OCI-LY3 (cell line): ENCODE data around the gene NSD1.

ENCODE experiments used
- H2AFZ ChIP-seq: fragments of 200-600, 300-600 bp; shearing (Covaris generic); 2 replicates; pipeline ENCODE4 v1.6.0; 2014; ENCODE audit warnings: antibody characterized with exemption, low read depth, low read length
- H3K27ac ChIP-seq: fragments of 200-600, 300-600 bp; sonication (generic); 2 replicates; pipeline ENCODE4 v1.5.1; 2014; ENCODE audit warnings: mild to moderate bottlenecking, low read length, moderate library complexity, mixed read lengths
- H3K27me3 ChIP-seq: fragments of 200-600, 300-600 bp; sonication (generic); 2 replicates; pipeline ENCODE4 v1.6.1; 2014; ENCODE audit warnings: low read depth, low read length, mixed read lengths
- H3K36me3 ChIP-seq: fragments of 200-600, 300-600 bp; sonication (generic); replicated peaks from 2 replicates; pipeline ENCODE3; 2014; ENCODE audit warnings: low read depth, low read length, mixed read lengths
- H3K4me1 ChIP-seq: fragments of 300-600, 200-600 bp; sonication (generic); 2 replicates; pipeline ENCODE4 v1.6.1; 2014; ENCODE audit warnings: low read length, mixed read lengths
- H3K4me2 ChIP-seq: fragments of 200-600, 300-600 bp; sonication (generic); 2 replicates; pipeline ENCODE4 v1.6.1; 2014; ENCODE audit warnings: low read length, mixed read lengths
- H3K4me3 ChIP-seq: fragments of 300-600, 200-600 bp; sonication (generic); 2 replicates; pipeline ENCODE4 v1.5.1; 2014; ENCODE audit warnings: antibody characterized with exemption, mild to moderate bottlenecking, low read length, moderate library complexity
- H3K79me2 ChIP-seq: fragments of 300-600, 200-600 bp; shearing (Covaris generic); 2 replicates; pipeline ENCODE4 v1.6.1; 2014; ENCODE audit warnings: mild to moderate bottlenecking, low read length, mixed read lengths
- H3K9ac ChIP-seq: fragments of 300-600, 200-600 bp; shearing (Covaris generic); 2 replicates; pipeline ENCODE4 v1.6.0; 2014; ENCODE audit warnings: mild to moderate bottlenecking, low read length, moderate library complexity
- H3K9me3 ChIP-seq: fragments of 200-600, 300-600 bp; shearing (Covaris generic); 2 replicates; pipeline ENCODE4 v1.6.1; 2014; ENCODE audit warnings: low read length, mixed read lengths; ENCODE audit not compliant: insufficient read depth
- H4K20me1 ChIP-seq: fragments of 200-600, 300-600 bp; sonication (generic); 2 replicates; pipeline ENCODE4 v1.6.1; 2016; ENCODE audit warnings: low read length, mixed read lengths; ENCODE audit not compliant: insufficient read depth
- EZH2phosphoT487 ChIP-seq: fragments of 200-600 bp; shearing (Covaris generic); IDR thresholded peaks from 2 replicates; pipeline ENCODE4 v1.6.1; 2018; ENCODE audit warnings: antibody characterized with exemption, mixed run types, low read depth
- TF ChIP-seq, protein P1 (sequence below): fragments of 200-600, 300-600 bp; sonication (generic); IDR thresholded peaks from 2 replicates; pipeline ENCODE4 v1.5.1; 2014; ENCODE audit warnings: antibody characterized with exemption, low read length, low read depth

NSD1 gene

DNA sequence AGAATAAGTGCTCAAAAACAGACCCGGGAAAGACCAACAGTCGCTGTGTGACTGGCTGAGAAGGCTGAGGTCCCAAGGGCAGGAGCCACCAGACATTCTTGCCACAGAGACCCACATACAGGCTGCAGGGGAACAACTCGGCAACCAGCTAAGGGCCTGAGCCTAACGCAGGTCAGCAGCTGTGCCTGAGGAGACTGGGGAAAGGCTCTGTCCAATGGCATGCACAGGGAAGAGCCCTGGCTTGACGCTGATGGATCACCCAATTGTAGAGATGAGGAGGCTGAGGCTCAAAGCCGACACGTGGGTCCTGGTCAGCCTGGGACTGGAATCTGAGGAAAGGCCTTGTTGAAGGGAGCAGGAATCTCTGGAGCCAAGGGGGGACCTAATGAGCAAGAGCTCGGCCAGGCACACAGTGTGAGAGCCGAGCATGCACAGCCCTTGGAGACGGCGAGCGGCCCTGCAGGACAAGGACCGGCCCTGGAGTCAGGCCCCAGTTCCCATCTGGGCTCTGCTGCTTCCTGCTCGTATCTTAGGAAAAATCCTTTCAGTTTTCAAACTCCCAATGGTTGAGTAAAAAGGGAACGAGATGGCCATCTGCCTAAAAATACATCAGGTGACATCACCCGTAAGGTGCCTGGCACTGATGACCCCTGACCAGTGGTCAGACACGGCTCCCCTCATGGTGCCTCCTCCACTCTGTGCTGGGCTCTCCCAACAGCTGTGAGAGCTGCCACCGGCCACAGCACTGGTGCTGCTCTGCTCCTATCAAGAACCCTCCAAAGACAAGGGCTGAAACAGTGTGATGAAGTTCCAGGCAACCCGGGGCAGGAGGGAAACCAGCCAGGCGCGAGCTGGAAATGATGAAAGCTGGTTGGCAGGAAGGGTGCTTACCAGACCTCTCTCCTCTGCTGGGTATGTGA lies 201.5 kb downstream of the NSD1 start:
- Histone ChIP-seq H3K27me3 (no peaks in the 10 kb centered on the region), H3K27ac (no peak overlapping the region), H3K4me2 (no peak overlapping the region), H3K9ac (no peak overlapping the region), H3K36me3 (peaks cover 56% of the 10 kb centered on the region), H3K4me1 (no peaks in the 10 kb centered on the region), H2AFZ (no peak overlapping the region), H4K20me1 (0 out of 2 replicates have a peak, but pooled peaks cover 3% of the 10 kb centered on the region), H3K79me2 (peaks cover 8% of the 10 kb centered on the region; the same call in 1 of the 2 replicates), H3K9me3 (no peaks in the 10 kb centered on the region), H3K4me3 (no peak overlapping the region)
- TF ChIP-seq EZH2phosphoT487, result no peak
- TF ChIP-seq, protein P1, sequence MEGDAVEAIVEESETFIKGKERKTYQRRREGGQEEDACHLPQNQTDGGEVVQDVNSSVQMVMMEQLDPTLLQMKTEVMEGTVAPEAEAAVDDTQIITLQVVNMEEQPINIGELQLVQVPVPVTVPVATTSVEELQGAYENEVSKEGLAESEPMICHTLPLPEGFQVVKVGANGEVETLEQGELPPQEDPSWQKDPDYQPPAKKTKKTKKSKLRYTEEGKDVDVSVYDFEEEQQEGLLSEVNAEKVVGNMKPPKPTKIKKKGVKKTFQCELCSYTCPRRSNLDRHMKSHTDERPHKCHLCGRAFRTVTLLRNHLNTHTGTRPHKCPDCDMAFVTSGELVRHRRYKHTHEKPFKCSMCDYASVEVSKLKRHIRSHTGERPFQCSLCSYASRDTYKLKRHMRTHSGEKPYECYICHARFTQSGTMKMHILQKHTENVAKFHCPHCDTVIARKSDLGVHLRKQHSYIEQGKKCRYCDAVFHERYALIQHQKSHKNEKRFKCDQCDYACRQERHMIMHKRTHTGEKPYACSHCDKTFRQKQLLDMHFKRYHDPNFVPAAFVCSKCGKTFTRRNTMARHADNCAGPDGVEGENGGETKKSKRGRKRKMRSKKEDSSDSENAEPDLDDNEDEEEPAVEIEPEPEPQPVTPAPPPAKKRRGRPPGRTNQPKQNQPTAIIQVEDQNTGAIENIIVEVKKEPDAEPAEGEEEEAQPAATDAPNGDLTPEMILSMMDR, result no peak

GRCh38 chr5:177335701-177336065 lies 202.1 kb downstream of the NSD1 start:
- Histone ChIP-seq H3K36me3 (peaks cover 56% of the 10 kb centered on the region), H2AFZ (no peak overlapping the region), H3K79me2 (peaks cover 8% of the 10 kb centered on the region; the same call in 1 of the 2 replicates), H3K9ac (no peak overlapping the region), H3K9me3 (no peaks in the 10 kb centered on the region), H3K27me3 (no peaks in the 10 kb centered on the region), H3K4me1 (no peaks in the 10 kb centered on the region), H3K4me3 (no peak overlapping the region), H3K4me2 (no peak overlapping the region), H3K27ac (no peak overlapping the region), H4K20me1 (0 out of 2 replicates have a peak, but pooled peaks cover 3% of the 10 kb centered on the region)
- TF ChIP-seq, protein P1, result no peak
- no peak for TF ChIP-seq EZH2phosphoT487

DNA sequence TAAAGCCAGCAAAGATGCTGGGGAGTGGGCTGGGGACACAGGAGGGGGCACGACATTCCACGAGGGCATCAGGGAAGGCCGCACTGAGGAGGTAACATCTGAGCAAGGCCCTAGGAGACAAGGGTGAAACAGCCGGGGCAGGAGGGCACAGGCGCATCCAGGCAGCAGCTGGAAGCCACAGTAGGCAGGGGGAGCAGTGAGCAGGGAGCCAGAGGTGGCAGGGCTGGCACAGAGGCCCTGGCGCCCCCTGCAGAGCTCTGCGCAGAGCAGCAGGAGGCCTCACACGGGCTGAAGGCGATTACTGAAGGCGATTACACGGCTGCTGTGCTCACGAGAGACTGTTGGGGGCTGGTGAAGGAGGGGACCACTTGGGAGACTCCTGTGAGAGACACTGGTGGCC lies 202.5 kb downstream of the NSD1 start:
- no peaks in the 10 kb centered on the region for H3K9me3 ChIP-seq
- H3K9ac ChIP-seq, result no peak overlapping the region
- no peak overlapping the region for H3K4me3 ChIP-seq
- H3K27ac ChIP-seq, result no peak overlapping the region
- no peaks in the 10 kb centered on the region for H3K4me1 ChIP-seq
- H4K20me1 ChIP-seq, result 0 out of 2 replicates have a peak, but pooled peaks cover 3% of the 10 kb centered on the region
- H3K36me3 ChIP-seq, result peaks cover 56% of the 10 kb centered on the region
- H3K79me2 ChIP-seq, result peaks cover 8% of the 10 kb centered on the region; the same call in 1 of the 2 replicates
- H3K4me2 ChIP-seq, result no peak overlapping the region
- TF ChIP-seq EZH2phosphoT487, result no peak
- TF ChIP-seq, protein P1, result peak; percentile 34; the same call in 1 of the 2 replicates
- no peak overlapping the region for H2AFZ ChIP-seq
- H3K27me3 ChIP-seq, result no peaks in the 10 kb centered on the region
